Prostate gland (tissue), 2 donors: ENCODE measurements around the gene NUBP2. TPM values are rescaled to one million over a fixed set of nuclear protein-coding genes. Genes with fewer than 3 reads are reported as not detected.

Experiments used
- DNase-seq: peaks from one replicate; pipeline ENCODE4 v3.0.0-alpha.2; 2019; ENCODE audit warnings: low spot score
- H3K27ac ChIP-seq, 2 donors: fragments of 200-600 bp; sonication (generic); 2 replicates each; pipeline ENCODE4 v1.5.1; 2017 to 2019
- H3K27me3 ChIP-seq: fragments of 200-600 bp; sonication (generic); replicated peaks from 2 replicates; pipeline ENCODE4 v1.5.1; 2019; ENCODE audit not compliant: insufficient read depth
- H3K36me3 ChIP-seq, 2 donors: fragments of 200-600 bp; sonication (generic); 1 replicate in 1 of 2; 2 replicates in 1 of 2; pipeline versions ENCODE4 v1.5.1 to v1.8.1; 2017 to 2019
- H3K4me1 ChIP-seq: fragments of 200-600 bp; sonication (generic); replicated peaks from 2 replicates; pipeline ENCODE4 v1.5.1; 2019
- H3K4me3 ChIP-seq, 2 donors: fragments of 200-600 bp; sonication (generic); 2 replicates each; pipeline ENCODE4 v1.5.1; 2017 to 2019
- H3K9me3 ChIP-seq: fragments of 200-600 bp; sonication (generic); 2 replicates; pipeline ENCODE4 v1.5.1; 2017
- CTCF ChIP-seq, 4 experiments: fragments of 200-600 bp in 2 of 4; fragments of 450-650 bp in 2 of 4; sonication (generic) in 2 of 4; IDR thresholded peaks; 1 replicate in 3 of 4; 2 replicates in 1 of 4; pipeline ENCODE4 v1.5.1; 2016 to 2019; ENCODE audit warnings: antibody characterized with exemption in 4 of 4, mild to moderate bottlenecking in 2 of 4, moderate library complexity in 2 of 4
- POLR2A ChIP-seq: fragments of 450-650 bp; IDR thresholded peaks from one replicate; pipeline ENCODE4 v1.6.1; 2016; ENCODE audit warnings: antibody characterized with exemption, mild to moderate bottlenecking
- POLR2AphosphoS5 ChIP-seq: sonication (generic); formaldehyde crosslinking; IDR thresholded peaks from one replicate; pipeline ENCODE4 v1.6.1; 2017; ENCODE audit warnings: antibody characterized with exemption
- WGBS: methylation state at CpG from one replicate; pipeline ENCODE4 v1.1.5; 2018; 5-methylcytosine and 5-hydroxymethylcytosine counted together
- intact Hi-C: fragments of 100-400 bp; cut with DNase I; formaldehyde crosslinking; loops from one replicate; pipeline ENCODE4 v1.14.2; 2022
- total RNA-seq, 2 donors: library from RNA; depleted of rRNA; stranded (reverse); fragments of >200 nt; gene quantifications; one replicate each; pipeline ENCODE4 v1.1.0, GENCODE V29; 2016

The NUBP2 gene
- 100 to 1,000 TPM in 1 of 2 donors, 10 to 100 TPM in 1; 98.4 to 233 TPM for total RNA-seq

GRCh38 chr16:1782408-1783264 lies at the start of gene NUBP2, which contains the start of gene SPSB3:
NUBP2 (plus strand) TSS chr16:1782960; CDS start chr16:1783021, 61 bp downstream.
SPSB3 (minus strand) TSS chr16:1782571; CDS start chr16:1781483, 1,088 bp downstream.
- under 1% methylated on average over 78 of the region's 102 CpGs for WGBS
- Histone ChIP-seq H3K4me3 (peak within 1 kb of the TSS; percentile 88 to 98), H3K36me3 (peaks cover 2 to 8% of the 10 kb centered on the region in 2 donors), H3K27me3 (no peaks in the 10 kb centered on the region), H3K9me3 (no peaks in the 10 kb centered on the region), H3K27ac (peak within 1 kb of the TSS; percentile 72 to 83), H3K4me1 (peaks cover 14% of the 10 kb centered on the region)
- TF ChIP-seq POLR2AphosphoS5 (peak; percentile 98), CTCF (IDR thresholded peaks at IDR 0.05) (peak in 1 of 4 experiments; percentile 10), POLR2A (peak; percentile 74)
- intact Hi-C loops: no loop called here
- DNase-seq: peak; percentile 100

- TF ChIP-seq POLR2A: no peak
- TF ChIP-seq POLR2AphosphoS5: no peak
- no peak for TF ChIP-seq CTCF (IDR thresholded peaks at IDR 0.05)
- WGBS: 83% methylated on average over 1 of the region's 22 CpGs
- Histone ChIP-seq H3K4me1 (no peaks in the 10 kb centered on the region), H3K9me3 (no peaks in the 10 kb centered on the region), H3K27me3 (no peaks in the 10 kb centered on the region), H3K36me3 (peaks cover 0 to 16% of the 10 kb centered on the region in 2 donors), H3K27ac (no peak overlapping the region), H3K4me3 (no peak overlapping the region)
- intact Hi-C loops: no loop called here
- no peak for DNase-seq
Observed at GRCh38 chr16:1734123-1734522, 48.6 kb upstream of the NUBP2 start.

- peaks cover 0 to 11% of the 10 kb centered on the region in 2 donors for H3K36me3 ChIP-seq
- no peaks in the 10 kb centered on the region for H3K27me3 ChIP-seq
- DNase-seq: no peak
- 96% methylated on average over 21 of the region's 22 CpGs for WGBS
- no peaks in the 10 kb centered on the region for H3K4me1 ChIP-seq
- no peaks in the 10 kb centered on the region for H3K9me3 ChIP-seq
- H3K27ac ChIP-seq: no peak overlapping the region
- no peak overlapping the region for H3K4me3 ChIP-seq
- intact Hi-C loops: no loop called here
- TF ChIP-seq POLR2AphosphoS5 (no peak), POLR2A (no peak), CTCF (IDR thresholded peaks at IDR 0.05) (no peak)
Observed at GRCh38 chr16:1734816-1735215, 47.9 kb upstream of the NUBP2 start.

GRCh38 chr16:1740234-1740633 lies 42.5 kb upstream of the NUBP2 start:
- Histone ChIP-seq H3K4me1 (no peaks in the 10 kb centered on the region), H3K27ac (no peak overlapping the region), H3K36me3 (no peaks in the 10 kb centered on the region), H3K4me3 (no peak overlapping the region), H3K9me3 (no peaks in the 10 kb centered on the region), H3K27me3 (no peaks in the 10 kb centered on the region)
- DNase-seq: no peak
- WGBS: 93% methylated on average over 33 of the region's 33 CpGs
- intact Hi-C loops: no loop called here
- TF ChIP-seq CTCF (IDR thresholded peaks at IDR 0.05) (no peak), POLR2AphosphoS5 (no peak), POLR2A (no peak)
